Measurements from ENCODE around the gene PPP6R2. TPM values are rescaled to one million over a fixed set of nuclear protein-coding genes. Genes with fewer than 3 reads are reported as not detected.

The PPP6R2 gene
- total RNA-seq, 1 experiment from 2014 or later = 61.3 TPM

- Histone ChIP-seq H3K9me2 (ENCODE audit: insufficient read depth) (no peaks in the 10 kb centered on the region), H3K27ac (ENCODE audit: low read depth, low read length) (no peak overlapping the region), H2AFZ (ENCODE audit: low read depth, low read length, poor library complexity, severe bottlenecking) (no peak overlapping the region), H3K27me3 (ENCODE audit: insufficient read depth, low read length) (no peaks in the 10 kb centered on the region), H3K4me3 (replicated peaks in 1 of 2; ENCODE audit: low read depth in 1 of 2, low read length in 2 of 2) (no peak overlapping the region), H3K36me3 (ENCODE audit: control insufficient read depth in 1 of 2, insufficient read depth in 2 of 2, low read length in 2 of 2) (no peaks in the 10 kb centered on the region), H3K9me3 (ENCODE audit: control insufficient read depth in 1 of 2, insufficient read depth in 1 of 2, low read depth in 1 of 2, low read length in 2 of 2) (no peaks in the 10 kb centered on the region), H3K79me2 (ENCODE audit: insufficient read depth, low read length) (no peaks in the 10 kb centered on the region), H3K9ac (ENCODE audit: low read length) (no peak overlapping the region), H4K20me1 (ENCODE audit: insufficient read depth) (no peaks in the 10 kb centered on the region), H3K4me1 (ENCODE audit: control insufficient read depth in 1 of 2, insufficient read depth in 2 of 2, low read length in 2 of 2) (peaks cover 6 to 18% of the 10 kb centered on the region in 2 experiments; a peak in 3 of 4 replicates), H3K4me2 (ENCODE audit: low read length) (no peak overlapping the region)
- no peak for TF ChIP-seq POLR2AphosphoS5 (IDR thresholded peaks at IDR 0.05; ENCODE audit: low read depth, low read length)
- TF ChIP-seq CBX3 (IDR thresholded peaks at IDR 0.05; ENCODE audit: low read depth) = no peak
- TF ChIP-seq CTCF (IDR thresholded peaks at IDR 0.05 in 2 of 3, conservative IDR thresholded peaks at IDR 0.05 in 1 of 3; ENCODE audit: borderline replicate concordance in 1 of 3, insufficient read depth in 1 of 3, low read depth in 2 of 3, low read length in 2 of 3) = no peak
- TF ChIP-seq ELF1 (IDR thresholded peaks at IDR 0.05; ENCODE audit: borderline replicate concordance, low read depth) = no peak
- TF ChIP-seq JUND (IDR thresholded peaks at IDR 0.05) = no peak
- TF ChIP-seq SP1 (IDR thresholded peaks at IDR 0.05; ENCODE audit: low read depth) = no peak
- TF ChIP-seq EGR1 (IDR thresholded peaks at IDR 0.05; ENCODE audit: low read depth) = no peak
- no peak for TF ChIP-seq CEBPB (IDR thresholded peaks at IDR 0.05; ENCODE audit: low read depth)
- TF ChIP-seq POLR2A (IDR thresholded peaks at IDR 0.05; ENCODE audit: borderline replicate concordance, extremely low read depth, insufficient read depth, insufficient read length) = no peak
- no peak for TF ChIP-seq YY1 (IDR thresholded peaks at IDR 0.05; ENCODE audit: extremely low read depth, insufficient replicate concordance, low read depth, low read length)
- RAD21 ChIA-PET (ENCODE audit: low non-redundant PET in 1 of 2, low total read pairs in 2 of 2, uncharacterized antibody in 2 of 2, unreplicated experiment in 2 of 2) = no interaction called here
- DNase-seq (ENCODE audit: low read depth, low spot score) (no peak), ATAC-seq (no peak)
- intact Hi-C loops (cut with micrococcal nuclease) = no loop called here
- no TSS peak for BruUV-seq (replicated peaks)
- POLR2A ChIA-PET = no interaction called here
- CTCF ChIA-PET = no interaction called here
These were observed 145.8 kb downstream of the PPP6R2 start for GRCh38 chr22:50488886-50489285.
